Liver (tissue), 3 donors: ENCODE measurements around the gene BMP7.

Experiments used
- EGR1 ChIP-seq, 2 donors: IDR thresholded peaks; 2 replicates each; pipeline ENCODE4 v1.6.1; 2016 to 2018; ENCODE audit warnings: antibody characterized with exemption in 2 of 2, low read depth in 2 of 2
- TAF1 ChIP-seq: conservative IDR thresholded peaks from 2 replicates; pipeline ENCODE4 v1.6.1; 2016; ENCODE audit warnings: antibody characterized with exemption, mild to moderate bottlenecking
- TF ChIP-seq, protein P1 (sequence below): fragments of 150-350 bp; IDR thresholded peaks from 2 replicates; pipeline ENCODE4 v1.5.1; 2017; ENCODE audit warnings: improper control_type of control experiment, low read depth, low read length; ENCODE audit not compliant: missing input control
- TF ChIP-seq, protein P2 (sequence below): IDR thresholded peaks from 2 replicates; pipeline ENCODE4 v1.6.1; 2016; ENCODE audit warnings: antibody characterized with exemption, mild to moderate bottlenecking
- TF ChIP-seq, protein P3 (sequence below): IDR thresholded peaks from 2 replicates; pipeline ENCODE4 v1.6.1; 2016; ENCODE audit warnings: antibody characterized with exemption
- TF ChIP-seq, protein P4 (sequence below): IDR thresholded peaks from 2 replicates; pipeline ENCODE4 v1.6.1; 2016; ENCODE audit warnings: antibody characterized with exemption
- donor health status: healthy.
- donor health status: healthy.

DNA sequence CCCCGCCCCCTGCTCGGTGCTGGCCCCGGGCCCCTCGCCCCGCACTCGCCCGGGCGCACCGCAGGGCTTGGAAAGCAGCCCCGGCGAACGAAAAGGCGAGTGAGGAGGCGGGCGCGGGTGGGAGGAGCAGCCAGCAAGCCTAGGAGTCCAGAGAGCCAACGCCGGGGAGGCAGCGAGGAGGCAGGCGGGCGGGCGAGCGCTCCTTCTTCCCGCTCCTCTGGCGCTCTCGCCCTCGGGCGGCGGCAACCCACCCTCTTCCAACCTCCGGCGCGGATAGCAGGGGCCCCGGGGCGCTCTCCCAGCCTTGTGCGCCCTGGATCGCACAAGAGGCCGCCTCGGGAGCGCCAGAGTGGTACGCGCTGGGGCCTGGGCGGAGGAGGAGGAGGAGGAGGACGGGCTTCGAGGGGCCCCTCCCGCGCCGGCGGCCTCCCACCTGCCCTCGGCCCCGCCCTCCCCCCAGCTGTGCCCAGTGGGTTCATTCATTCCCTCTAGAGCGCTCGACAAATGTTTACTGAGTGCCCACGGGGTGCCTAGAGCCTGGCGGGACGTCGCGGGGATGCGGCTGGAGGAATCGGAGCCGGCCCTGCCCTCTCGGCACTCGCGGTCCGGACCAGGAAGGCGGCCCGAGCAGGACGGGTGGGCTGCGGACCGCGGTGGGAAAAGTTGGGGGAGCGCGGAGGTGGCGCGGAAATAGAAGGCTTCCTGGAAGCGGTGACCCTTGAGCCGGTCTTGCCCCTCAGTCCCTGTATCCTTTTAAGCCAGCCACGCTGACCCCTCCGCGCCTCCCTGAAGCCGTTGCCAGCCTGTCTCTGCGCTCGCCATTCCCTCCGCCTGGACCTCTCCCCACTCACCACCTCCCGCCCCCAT is at the start of gene BMP7:
- TF ChIP-seq, protein P1, sequence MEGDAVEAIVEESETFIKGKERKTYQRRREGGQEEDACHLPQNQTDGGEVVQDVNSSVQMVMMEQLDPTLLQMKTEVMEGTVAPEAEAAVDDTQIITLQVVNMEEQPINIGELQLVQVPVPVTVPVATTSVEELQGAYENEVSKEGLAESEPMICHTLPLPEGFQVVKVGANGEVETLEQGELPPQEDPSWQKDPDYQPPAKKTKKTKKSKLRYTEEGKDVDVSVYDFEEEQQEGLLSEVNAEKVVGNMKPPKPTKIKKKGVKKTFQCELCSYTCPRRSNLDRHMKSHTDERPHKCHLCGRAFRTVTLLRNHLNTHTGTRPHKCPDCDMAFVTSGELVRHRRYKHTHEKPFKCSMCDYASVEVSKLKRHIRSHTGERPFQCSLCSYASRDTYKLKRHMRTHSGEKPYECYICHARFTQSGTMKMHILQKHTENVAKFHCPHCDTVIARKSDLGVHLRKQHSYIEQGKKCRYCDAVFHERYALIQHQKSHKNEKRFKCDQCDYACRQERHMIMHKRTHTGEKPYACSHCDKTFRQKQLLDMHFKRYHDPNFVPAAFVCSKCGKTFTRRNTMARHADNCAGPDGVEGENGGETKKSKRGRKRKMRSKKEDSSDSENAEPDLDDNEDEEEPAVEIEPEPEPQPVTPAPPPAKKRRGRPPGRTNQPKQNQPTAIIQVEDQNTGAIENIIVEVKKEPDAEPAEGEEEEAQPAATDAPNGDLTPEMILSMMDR, result no peak
- TF ChIP-seq EGR1 (IDR thresholded peaks at IDR 0.05; ENCODE audit: low read depth in 2 of 2), result no peak
- TF ChIP-seq, protein P2, sequence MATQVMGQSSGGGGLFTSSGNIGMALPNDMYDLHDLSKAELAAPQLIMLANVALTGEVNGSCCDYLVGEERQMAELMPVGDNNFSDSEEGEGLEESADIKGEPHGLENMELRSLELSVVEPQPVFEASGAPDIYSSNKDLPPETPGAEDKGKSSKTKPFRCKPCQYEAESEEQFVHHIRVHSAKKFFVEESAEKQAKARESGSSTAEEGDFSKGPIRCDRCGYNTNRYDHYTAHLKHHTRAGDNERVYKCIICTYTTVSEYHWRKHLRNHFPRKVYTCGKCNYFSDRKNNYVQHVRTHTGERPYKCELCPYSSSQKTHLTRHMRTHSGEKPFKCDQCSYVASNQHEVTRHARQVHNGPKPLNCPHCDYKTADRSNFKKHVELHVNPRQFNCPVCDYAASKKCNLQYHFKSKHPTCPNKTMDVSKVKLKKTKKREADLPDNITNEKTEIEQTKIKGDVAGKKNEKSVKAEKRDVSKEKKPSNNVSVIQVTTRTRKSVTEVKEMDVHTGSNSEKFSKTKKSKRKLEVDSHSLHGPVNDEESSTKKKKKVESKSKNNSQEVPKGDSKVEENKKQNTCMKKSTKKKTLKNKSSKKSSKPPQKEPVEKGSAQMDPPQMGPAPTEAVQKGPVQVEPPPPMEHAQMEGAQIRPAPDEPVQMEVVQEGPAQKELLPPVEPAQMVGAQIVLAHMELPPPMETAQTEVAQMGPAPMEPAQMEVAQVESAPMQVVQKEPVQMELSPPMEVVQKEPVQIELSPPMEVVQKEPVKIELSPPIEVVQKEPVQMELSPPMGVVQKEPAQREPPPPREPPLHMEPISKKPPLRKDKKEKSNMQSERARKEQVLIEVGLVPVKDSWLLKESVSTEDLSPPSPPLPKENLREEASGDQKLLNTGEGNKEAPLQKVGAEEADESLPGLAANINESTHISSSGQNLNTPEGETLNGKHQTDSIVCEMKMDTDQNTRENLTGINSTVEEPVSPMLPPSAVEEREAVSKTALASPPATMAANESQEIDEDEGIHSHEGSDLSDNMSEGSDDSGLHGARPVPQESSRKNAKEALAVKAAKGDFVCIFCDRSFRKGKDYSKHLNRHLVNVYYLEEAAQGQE, result no peak
- TF ChIP-seq, protein P3, sequence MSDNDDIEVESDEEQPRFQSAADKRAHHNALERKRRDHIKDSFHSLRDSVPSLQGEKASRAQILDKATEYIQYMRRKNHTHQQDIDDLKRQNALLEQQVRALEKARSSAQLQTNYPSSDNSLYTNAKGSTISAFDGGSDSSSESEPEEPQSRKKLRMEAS, result no peak
- TF ChIP-seq TAF1, result no peak
- TF ChIP-seq, protein P4, sequence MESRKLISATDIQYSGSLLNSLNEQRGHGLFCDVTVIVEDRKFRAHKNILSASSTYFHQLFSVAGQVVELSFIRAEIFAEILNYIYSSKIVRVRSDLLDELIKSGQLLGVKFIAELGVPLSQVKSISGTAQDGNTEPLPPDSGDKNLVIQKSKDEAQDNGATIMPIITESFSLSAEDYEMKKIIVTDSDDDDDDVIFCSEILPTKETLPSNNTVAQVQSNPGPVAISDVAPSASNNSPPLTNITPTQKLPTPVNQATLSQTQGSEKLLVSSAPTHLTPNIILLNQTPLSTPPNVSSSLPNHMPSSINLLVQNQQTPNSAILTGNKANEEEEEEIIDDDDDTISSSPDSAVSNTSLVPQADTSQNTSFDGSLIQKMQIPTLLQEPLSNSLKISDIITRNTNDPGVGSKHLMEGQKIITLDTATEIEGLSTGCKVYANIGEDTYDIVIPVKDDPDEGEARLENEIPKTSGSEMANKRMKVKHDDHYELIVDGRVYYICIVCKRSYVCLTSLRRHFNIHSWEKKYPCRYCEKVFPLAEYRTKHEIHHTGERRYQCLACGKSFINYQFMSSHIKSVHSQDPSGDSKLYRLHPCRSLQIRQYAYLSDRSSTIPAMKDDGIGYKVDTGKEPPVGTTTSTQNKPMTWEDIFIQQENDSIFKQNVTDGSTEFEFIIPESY, result no peak
